Stimulated activated CD4-positive, alpha-beta T cell treated with anti-CD3 and anti-CD28 coated beads, TNF-alpha, amount 100 ng/mL, for 4 hours (primary cell): ENCODE results near the gene ZNF318.

Experiments
- DNase-seq, 3 experiments: peaks; one replicate each; pipeline ENCODE4 v3.0.0-alpha.2; 2020; ENCODE audit warnings: low read depth in 3 of 3

The ZNF318 gene

DNA sequence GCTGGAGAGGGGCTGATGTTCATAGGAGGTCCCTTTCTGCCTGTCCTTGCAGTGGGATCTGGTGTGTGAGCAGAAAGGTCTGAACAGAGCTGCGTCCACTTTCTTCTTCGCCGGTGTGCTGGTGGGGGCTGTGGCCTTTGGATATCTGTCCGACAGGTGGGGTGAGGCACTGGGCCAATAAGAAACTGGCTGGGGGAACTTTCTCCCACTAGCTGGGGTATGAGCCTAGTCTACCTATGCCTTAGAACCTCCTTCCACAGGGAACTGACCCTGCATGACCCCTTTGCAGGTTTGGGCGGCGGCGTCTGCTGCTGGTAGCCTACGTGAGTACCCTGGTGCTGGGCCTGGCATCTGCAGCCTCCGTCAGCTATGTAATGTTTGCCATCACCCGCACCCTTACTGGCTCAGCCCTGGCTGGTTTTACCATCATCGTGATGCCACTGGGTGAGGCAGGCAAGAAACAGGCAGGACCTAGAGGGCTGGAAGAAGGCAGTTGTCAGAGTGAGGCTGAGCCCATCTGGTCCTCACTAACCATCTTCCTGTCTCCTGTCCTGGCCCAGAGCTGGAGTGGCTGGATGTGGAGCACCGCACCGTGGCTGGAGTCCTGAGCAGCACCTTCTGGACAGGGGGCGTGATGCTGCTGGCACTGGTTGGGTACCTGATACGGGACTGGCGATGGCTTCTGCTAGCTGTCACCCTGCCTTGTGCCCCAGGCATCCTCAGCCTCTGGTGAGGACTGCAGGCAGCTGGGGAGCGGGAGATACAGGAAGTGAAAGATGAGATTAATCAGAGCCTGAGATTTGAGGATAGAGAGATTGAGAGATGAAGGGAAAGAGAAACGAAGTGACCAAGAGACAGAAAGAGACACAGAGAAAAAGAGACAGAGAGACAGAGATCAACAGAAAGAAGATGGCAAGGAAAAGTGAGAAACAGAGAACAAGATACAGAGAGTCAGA lies 69.8 kb downstream of the ZNF318 start:
- no peak for DNase-seq

- no peak for DNase-seq
These were observed 70.7 kb downstream of the ZNF318 start for GRCh38 chr6:43298565-43299337.

GRCh38 chr6:43297644-43298564 lies 71.5 kb downstream of the ZNF318 start, which contains the start of gene SLC22A7:
TSS of gene SLC22A7 (plus strand) at chr6:43298260. CDS start at chr6:43298359, 99 bp downstream.
- DNase-seq = no peak

DNA sequence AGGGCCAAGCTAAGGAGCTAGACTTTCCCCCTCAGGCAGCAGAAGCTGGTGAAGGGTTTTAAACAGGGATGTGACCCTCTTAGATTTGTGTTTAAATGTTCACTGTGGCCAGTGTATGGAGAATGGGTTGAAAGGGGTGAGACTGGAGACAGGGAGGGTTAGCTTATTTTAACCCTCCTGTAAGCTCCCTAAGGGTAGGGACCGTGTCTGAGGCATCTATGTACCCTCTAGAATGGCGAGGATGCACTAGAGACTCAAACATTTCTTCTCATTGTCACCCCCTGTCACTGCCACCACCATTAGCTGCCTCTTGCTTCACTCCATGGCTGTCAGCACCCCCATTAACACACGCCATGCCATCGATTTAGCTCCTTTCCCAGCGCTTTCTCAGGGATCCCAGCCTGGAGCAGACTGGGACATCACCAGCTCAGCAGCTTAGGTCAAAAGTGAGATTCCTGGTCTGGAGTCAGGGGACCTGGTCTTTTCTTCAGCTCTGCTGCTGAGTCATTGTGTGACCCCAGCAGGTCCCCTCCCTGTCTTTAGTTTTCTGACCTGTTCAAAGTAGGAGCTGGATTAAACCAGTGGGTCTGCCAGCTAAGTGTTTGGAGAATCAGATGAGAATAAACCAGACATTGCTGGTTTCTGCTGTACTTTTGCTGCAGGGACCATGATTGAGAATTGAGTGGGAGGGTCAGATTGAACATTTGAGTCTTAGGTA lies 72.5 kb downstream of the ZNF318 start:
- no peak for DNase-seq

DNA sequence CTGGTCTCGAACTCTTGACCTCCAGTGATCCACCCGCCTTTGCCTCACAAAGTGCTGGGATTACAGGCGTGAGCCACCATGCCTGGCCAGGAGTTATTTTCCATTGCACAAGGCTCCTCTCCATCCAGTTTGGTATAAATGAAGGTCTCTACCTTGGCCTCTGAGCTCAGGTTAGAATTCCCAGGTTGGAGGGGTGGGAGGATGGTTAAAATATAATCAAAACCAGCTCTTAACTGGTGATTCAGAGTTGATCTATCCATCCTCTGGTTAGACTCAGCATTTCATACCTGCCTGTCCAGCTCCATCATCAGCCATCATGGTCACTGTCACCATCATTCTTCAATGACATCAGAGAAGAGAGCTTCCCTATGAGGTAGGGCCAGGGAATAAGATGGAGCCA lies 74.0 kb downstream of the ZNF318 start:
- DNase-seq = no peak

DNA sequence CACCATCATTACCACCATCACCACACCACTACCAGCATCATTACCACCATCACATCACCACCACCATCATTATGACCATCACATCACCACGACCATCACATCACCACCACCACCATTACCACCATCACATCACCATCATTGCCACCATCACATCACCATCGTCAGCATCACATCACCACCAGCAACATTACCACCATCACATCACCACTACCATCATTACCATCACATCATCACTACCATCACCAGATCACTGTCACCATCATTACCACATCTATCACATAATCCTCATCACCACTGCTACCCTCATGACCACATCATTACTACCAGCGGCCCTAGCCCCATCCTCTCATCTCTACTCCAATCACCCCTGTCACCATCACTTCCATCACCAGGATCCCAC lies 74.9 kb downstream of the ZNF318 start:
- DNase-seq = no peak

- DNase-seq = no peak
These were observed 75.7 kb downstream of the ZNF318 start for GRCh38 chr6:43293698-43294097.

DNA sequence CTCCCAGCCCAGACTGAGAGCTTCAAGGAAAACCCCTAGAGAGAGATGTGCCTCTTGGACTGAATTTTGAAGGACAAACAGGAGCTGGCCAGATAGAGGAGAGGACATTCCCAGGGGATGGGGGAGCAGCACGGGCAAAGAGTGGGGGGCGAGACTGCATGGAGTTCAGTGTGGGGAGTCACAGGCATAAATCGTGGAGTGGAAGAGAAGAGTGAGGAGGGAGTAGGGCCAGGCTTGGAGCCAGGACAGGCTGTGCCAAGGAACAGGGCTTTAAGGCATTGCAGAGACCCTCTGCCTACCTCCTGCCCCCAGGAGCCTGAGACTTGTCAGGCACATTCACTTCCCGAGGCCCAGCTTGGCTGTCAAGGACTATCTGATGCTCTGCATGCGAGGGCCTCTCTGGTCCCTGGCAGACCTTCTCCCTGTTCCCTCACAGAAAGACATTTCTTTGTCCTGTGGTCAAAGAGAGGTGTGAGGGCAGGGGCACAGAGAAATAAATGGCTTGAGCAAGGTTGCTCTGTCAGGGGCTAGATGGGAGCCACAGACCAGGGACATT lies 76.6 kb downstream of the ZNF318 start:
- DNase-seq = no peak

DNA sequence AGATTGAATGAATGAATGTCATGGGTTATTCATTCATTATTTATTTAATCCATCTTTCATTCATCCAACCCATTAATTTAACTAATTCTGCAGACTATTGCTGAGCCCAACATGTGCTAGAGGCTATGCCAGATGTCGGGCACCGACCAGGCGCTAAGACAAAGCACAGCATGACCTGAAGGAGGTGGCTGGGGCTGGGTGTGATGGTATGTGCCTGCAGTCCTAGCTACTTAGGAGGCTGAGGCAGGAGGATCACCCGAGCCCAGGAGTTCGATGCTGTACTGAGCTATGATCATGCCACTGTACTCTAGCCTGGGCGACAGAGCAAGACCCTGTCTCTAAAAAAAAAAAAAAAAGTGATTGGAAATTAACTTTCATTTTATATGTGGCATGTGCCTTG lies 77.1 kb downstream of the ZNF318 start:
- DNase-seq = no peak

DNA sequence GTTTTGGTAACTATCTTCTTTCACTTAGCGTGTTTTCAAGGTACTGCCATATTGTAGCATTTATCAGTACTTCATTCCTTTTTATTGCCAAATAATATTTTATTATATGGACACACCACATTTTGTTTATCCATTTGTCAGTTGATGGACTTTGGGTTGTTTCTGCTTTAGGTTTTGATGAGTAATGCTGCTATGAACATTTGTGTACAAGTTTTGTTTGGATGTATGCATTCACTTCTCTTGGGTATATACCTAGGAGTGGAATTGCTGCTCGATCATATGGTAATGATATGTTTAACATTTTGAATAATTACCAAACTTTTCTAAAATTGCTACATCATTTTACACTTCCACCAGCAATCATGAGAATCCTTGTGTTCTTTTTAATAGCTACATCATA lies 77.7 kb downstream of the ZNF318 start:
- DNase-seq = no peak

- DNase-seq = no peak
These were observed 78.5 kb downstream of the ZNF318 start for GRCh38 chr6:43290905-43291355.

GRCh38 chr6:43290339-43290904 lies 79.0 kb downstream of the ZNF318 start:
- no peak for DNase-seq

GRCh38 chr6:43287717-43288679 lies 81.4 kb downstream of the ZNF318 start:
- DNase-seq = no peak

GRCh38 chr6:43286980-43287716 lies 82.3 kb downstream of the ZNF318 start:
- no peak for DNase-seq

GRCh38 chr6:43286456-43286979 lies 82.9 kb downstream of the ZNF318 start:
- DNase-seq = no peak
